Mesenchymal stem cell (in vitro differentiated cells and primary cell): ENCODE measurements around the gene CCDC85A.

Experiments
- DNase-seq: peaks from one replicate; pipeline ENCODE4 v3.0.0-alpha.2; 2013
- H2AFZ ChIP-seq: one replicate; pipeline ENCODE4 v1.6.1; 2013; ENCODE audit warnings: low read depth, mild to moderate bottlenecking, control low read depth, inconsistent platforms, low read length, moderate library complexity
- H2AK5ac ChIP-seq: 2 replicates; pipeline ENCODE4 v1.6.1; 2013; ENCODE audit warnings: low read length, moderate library complexity, mild to moderate bottlenecking, inconsistent platforms; ENCODE audit not compliant: severe bottlenecking
- H2BK120ac ChIP-seq: one replicate; pipeline ENCODE4 v1.6.1; 2013; ENCODE audit warnings: low read depth, mild to moderate bottlenecking, inconsistent platforms, low read length, moderate library complexity
- H2BK12ac ChIP-seq, 2 experiments: one replicate each; pipeline ENCODE4 v1.6.1; 2013; ENCODE audit warnings: inconsistent platforms in 2 of 2, low read length in 2 of 2, mild to moderate bottlenecking in 2 of 2, moderate library complexity in 2 of 2, control low read depth in 1 of 2
- H2BK15ac ChIP-seq: one replicate; pipeline ENCODE4 v1.6.1; 2013; ENCODE audit warnings: mild to moderate bottlenecking, low read depth, inconsistent platforms; ENCODE audit not compliant: poor library complexity, severe bottlenecking
- H2BK5ac ChIP-seq: 2 replicates; pipeline ENCODE4 v1.6.1; 2013; ENCODE audit warnings: low read depth, mild to moderate bottlenecking, low read length, control low read depth, inconsistent platforms; ENCODE audit not compliant: poor library complexity, severe bottlenecking
- H3K14ac ChIP-seq, 2 experiments: one replicate each; pipeline ENCODE4 v1.6.1; 2013; ENCODE audit warnings: inconsistent platforms in 2 of 2, low read length in 2 of 2, control low read depth in 1 of 2, mild to moderate bottlenecking in 1 of 2, moderate library complexity in 1 of 2
- H3K18ac ChIP-seq, 2 experiments: one replicate each; pipeline ENCODE4 v1.6.1; 2013; ENCODE audit warnings: inconsistent platforms in 2 of 2, low read length in 2 of 2, control low read depth in 1 of 2, low read depth in 1 of 2, mild to moderate bottlenecking in 1 of 2
- H3K23ac ChIP-seq, 2 experiments: one replicate each; pipeline ENCODE4 v1.6.1; 2013; ENCODE audit warnings: inconsistent platforms in 2 of 2, low read length in 2 of 2, mild to moderate bottlenecking in 2 of 2, moderate library complexity in 2 of 2, control low read depth in 1 of 2
- H3K27ac ChIP-seq: 2 replicates; pipeline ENCODE4 v1.5.1; 2013; ENCODE audit warnings: mild to moderate bottlenecking, moderate library complexity, low read length, control low read depth, inconsistent platforms; ENCODE audit not compliant: poor library complexity, severe bottlenecking
- H3K27me3 ChIP-seq, 2 experiments: 2 replicates each; pipeline versions ENCODE4 v1.6.1 to v1.7.0; 2013; ENCODE audit warnings: low read length in 2 of 2, mild to moderate bottlenecking in 2 of 2, moderate library complexity in 2 of 2, control low read depth in 1 of 2, inconsistent platforms in 1 of 2; ENCODE audit not compliant: control insufficient read depth in 1 of 2, insufficient read depth in 1 of 2
- H3K36me3 ChIP-seq, 2 experiments: 2 replicates each; pipeline versions ENCODE4 v1.6.1 to v1.7.0; 2013; ENCODE audit warnings: low read length in 2 of 2, control low read depth in 1 of 2, inconsistent platforms in 1 of 2, low read depth in 1 of 2, mild to moderate bottlenecking in 1 of 2; ENCODE audit not compliant: insufficient read depth in 2 of 2, control insufficient read depth in 1 of 2
- H3K4ac ChIP-seq, 2 experiments: one replicate each; pipeline ENCODE4 v1.6.1; 2013; ENCODE audit warnings: inconsistent platforms in 2 of 2, low read length in 2 of 2, mild to moderate bottlenecking in 2 of 2, moderate library complexity in 2 of 2, control low read depth in 1 of 2, low read depth in 1 of 2
- H3K4me1 ChIP-seq: 2 replicates; pipeline ENCODE4 v1.6.1; 2013; ENCODE audit warnings: low read depth, low read length, control low read depth; ENCODE audit not compliant: control insufficient read depth, insufficient read depth
- H3K4me2 ChIP-seq: 2 replicates; pipeline ENCODE4 v1.6.1; 2013; ENCODE audit warnings: low read length, mild to moderate bottlenecking, inconsistent platforms; ENCODE audit not compliant: poor library complexity, severe bottlenecking
- H3K4me3 ChIP-seq, 2 experiments: 2 replicates each; pipeline versions ENCODE4 v1.5.1 to v1.7.0; 2013; ENCODE audit warnings: low read length in 2 of 2, mild to moderate bottlenecking in 2 of 2, control low read depth in 1 of 2, low read depth in 1 of 2; ENCODE audit not compliant: insufficient read depth in 1 of 2
- H3K79me1 ChIP-seq: replicated peaks from 2 replicates; pipeline ENCODE4 v1.6.1; 2013; ENCODE audit warnings: mild to moderate bottlenecking, control low read depth, low read length, inconsistent platforms; ENCODE audit not compliant: poor library complexity, severe bottlenecking
- H3K9ac ChIP-seq: 2 replicates; pipeline ENCODE4 v1.7.0; 2013; ENCODE audit warnings: mild to moderate bottlenecking, low read length, moderate library complexity
- H3K9me3 ChIP-seq: 2 replicates; pipeline ENCODE4 v1.7.0; 2013; ENCODE audit warnings: mild to moderate bottlenecking, low read length; ENCODE audit not compliant: control insufficient read depth
- H4K8ac ChIP-seq: one replicate; pipeline ENCODE4 v1.6.1; 2013; ENCODE audit warnings: inconsistent platforms, mild to moderate bottlenecking, low read length, moderate library complexity
- H4K91ac ChIP-seq: one replicate; pipeline ENCODE4 v1.6.1; 2013; ENCODE audit warnings: mild to moderate bottlenecking, low read length, inconsistent platforms
- WGBS: methylation state at CpG from one replicate; pipeline ENCODE4 v1.1.7; 2013; ENCODE audit warnings: mixed read lengths; 5-methylcytosine and 5-hydroxymethylcytosine counted together

Gene CCDC85A

GRCh38 chr2:56211048-56211447 is 27.3 kb downstream of the CCDC85A start:
- Histone ChIP-seq H3K23ac (no peak overlapping the region), H4K91ac (no peak overlapping the region), H3K4me1 (no peaks in the 10 kb centered on the region), H3K9ac (no peak overlapping the region), H2BK120ac (no peak overlapping the region), H2BK15ac (no peak overlapping the region), H2BK5ac (no peak overlapping the region), H4K8ac (no peak overlapping the region), H2AFZ (no peak overlapping the region), H3K18ac (no peak overlapping the region), H2AK5ac (no peak overlapping the region), H3K4me2 (no peak overlapping the region), H2BK12ac (no peak overlapping the region), H3K4ac (no peak overlapping the region), H3K36me3 (no peaks in the 10 kb centered on the region), H3K14ac (no peak overlapping the region), H3K27ac (no peak overlapping the region), H3K27me3 (no peaks in the 10 kb centered on the region), H3K4me3 (no peak overlapping the region), H3K9me3 (no peaks in the 10 kb centered on the region), H3K79me1 (no peaks in the 10 kb centered on the region)
- no peak for DNase-seq

GRCh38 chr2:56215911-56216310 is 32.1 kb downstream of the CCDC85A start:
- no peak overlapping the region for H2BK15ac ChIP-seq
- no peak overlapping the region for H3K14ac ChIP-seq
- H3K18ac ChIP-seq: no peak overlapping the region
- no peaks in the 10 kb centered on the region for H3K27me3 ChIP-seq
- 100% methylated on average over 2 of the region's 2 CpGs for WGBS
- no peak overlapping the region for H3K23ac ChIP-seq
- no peaks in the 10 kb centered on the region for H3K4me1 ChIP-seq
- H2AFZ ChIP-seq: no peak overlapping the region
- no peaks in the 10 kb centered on the region for H3K9me3 ChIP-seq
- no peak overlapping the region for H2BK120ac ChIP-seq
- DNase-seq: no peak
- H3K4me3 ChIP-seq: no peak overlapping the region
- H3K9ac ChIP-seq: no peak overlapping the region
- no peaks in the 10 kb centered on the region for H3K36me3 ChIP-seq
- H2AK5ac ChIP-seq: no peak overlapping the region
- no peak overlapping the region for H3K27ac ChIP-seq
- H3K79me1 ChIP-seq: no peaks in the 10 kb centered on the region
- H2BK12ac ChIP-seq: no peak overlapping the region
- H3K4ac ChIP-seq: no peak overlapping the region
- H4K91ac ChIP-seq: no peak overlapping the region
- no peak overlapping the region for H2BK5ac ChIP-seq
- no peak overlapping the region for H3K4me2 ChIP-seq
- H4K8ac ChIP-seq: no peak overlapping the region

- H3K36me3 ChIP-seq: no peaks in the 10 kb centered on the region
- H3K9ac ChIP-seq: no peak overlapping the region
- no peak overlapping the region for H3K4ac ChIP-seq
- no peak overlapping the region for H2BK15ac ChIP-seq
- H3K23ac ChIP-seq: no peak overlapping the region
- H3K4me3 ChIP-seq: no peak overlapping the region
- no peak overlapping the region for H3K14ac ChIP-seq
- no peaks in the 10 kb centered on the region for H3K79me1 ChIP-seq
- no peaks in the 10 kb centered on the region for H3K9me3 ChIP-seq
- H3K18ac ChIP-seq: no peak overlapping the region
- no peak overlapping the region for H2AK5ac ChIP-seq
- no peak overlapping the region for H3K27ac ChIP-seq
- no peak overlapping the region for H2BK120ac ChIP-seq
- no peaks in the 10 kb centered on the region for H3K27me3 ChIP-seq
- H3K4me1 ChIP-seq: no peaks in the 10 kb centered on the region
- no peak overlapping the region for H3K4me2 ChIP-seq
- H2BK12ac ChIP-seq: no peak overlapping the region
- H4K91ac ChIP-seq: no peak overlapping the region
- no peak for DNase-seq
- 67% methylated on average over 1 of the region's 1 CpG for WGBS
- H2AFZ ChIP-seq: no peak overlapping the region
- H4K8ac ChIP-seq: no peak overlapping the region
- no peak overlapping the region for H2BK5ac ChIP-seq
Measured at GRCh38 chr2:56217106-56217505, 33.3 kb downstream of the CCDC85A start.

- no peak for DNase-seq
- Histone ChIP-seq H2BK120ac (no peak overlapping the region), H3K18ac (no peak overlapping the region), H3K4me2 (no peak overlapping the region), H3K14ac (no peak overlapping the region), H2BK15ac (no peak overlapping the region), H3K27ac (no peak overlapping the region), H3K9me3 (no peaks in the 10 kb centered on the region), H3K27me3 (no peaks in the 10 kb centered on the region), H3K4ac (no peak overlapping the region), H3K23ac (no peak overlapping the region), H2BK5ac (no peak overlapping the region), H4K91ac (no peak overlapping the region), H3K79me1 (no peaks in the 10 kb centered on the region), H3K9ac (no peak overlapping the region), H2AK5ac (no peak overlapping the region), H3K4me3 (no peak overlapping the region), H4K8ac (no peak overlapping the region), H3K36me3 (no peaks in the 10 kb centered on the region), H2BK12ac (no peak overlapping the region), H2AFZ (no peak overlapping the region), H3K4me1 (no peaks in the 10 kb centered on the region)
- WGBS: 91% methylated on average over 1 of the region's 3 CpGs
Measured at GRCh38 chr2:56222481-56222880, 38.7 kb downstream of the CCDC85A start.
